HepG2 (cell line): ENCODE data around the gene DLST. TPM values are rescaled to one million over a fixed set of nuclear protein-coding genes. Genes with fewer than 3 reads are reported as not detected.

Experiments used
- BHLHE40 ChIP-seq: IDR thresholded peaks from 2 replicates; pipeline ENCODE4 v1.6.1; 2011; ENCODE audit warnings: low read length, improper control_type of control experiment
- KDM2A ChIP-seq: sonication (generic); formaldehyde crosslinking; IDR thresholded peaks from 2 replicates; pipeline ENCODE4 v1.4.0; 2020; ENCODE audit warnings: low read depth, missing genetic modification reagents, borderline replicate concordance
- MTF1 ChIP-seq: sonication (generic); formaldehyde crosslinking; IDR thresholded peaks from 2 replicates; pipeline ENCODE4 v1.5.0; 2020; ENCODE audit warnings: missing genetic modification reagents
- TFDP2 ChIP-seq: sonication (generic); formaldehyde crosslinking; IDR thresholded peaks from 2 replicates; pipeline ENCODE4 v1.4.0; 2020; ENCODE audit warnings: missing genetic modification reagents
- ZBTB40 ChIP-seq, 2 experiments: fragments of 450-650 bp in 1 of 2; sonication (generic) in 1 of 2; formaldehyde crosslinking in 1 of 2; IDR thresholded peaks; 2 replicates each; pipeline versions ENCODE4 v1.6.1 to v1.8.0; 2016 to 2022; ENCODE audit warnings: antibody characterized with exemption in 1 of 2, mild to moderate bottlenecking in 1 of 2, missing genetic modification reagents in 1 of 2
- ZNF564 ChIP-seq: sonication (generic); formaldehyde crosslinking; IDR thresholded peaks from 2 replicates; pipeline ENCODE4 v1.8.1; 2023; ENCODE audit warnings: mild to moderate bottlenecking, missing genetic modification reagents
- ZNF713 ChIP-seq: sonication (generic); formaldehyde crosslinking; IDR thresholded peaks from 2 replicates; pipeline ENCODE4 v1.4.0; 2020; ENCODE audit warnings: mild to moderate bottlenecking, missing genetic modification reagents
- ZNF761 ChIP-seq: sonication (generic); formaldehyde crosslinking; conservative IDR thresholded peaks from 2 replicates; pipeline ENCODE4 v1.4.0; 2020; ENCODE audit warnings: mild to moderate bottlenecking, missing genetic modification reagents
- ZNF780A ChIP-seq: sonication (generic); formaldehyde crosslinking; IDR thresholded peaks from 2 replicates; pipeline ENCODE4 v1.8.0; 2022; ENCODE audit warnings: mild to moderate bottlenecking, missing genetic modification reagents, moderate library complexity
- polyA plus RNA-seq, 8 experiments: library from polyadenylated mRNA; depleted of rRNA in 3 of 8; stranded (reverse) in 7 of 8; unstranded in 1 of 8; fragments of >200 nt; fragmentation: Illumina TruSeq in 4 of 8; extraction: Trizol in 4 of 8; gene quantifications; 2 replicates each; pipeline versions ENCODE4 v1.2.1 to v1.2.3, GENCODE V29; 2011 to 2016; ENCODE audit warnings: low read depth in 4 of 8, missing spikeins in 1 of 8, mixed read lengths in 1 of 8; ENCODE audit not compliant: insufficient read depth in 1 of 8
- total RNA-seq, 5 experiments: library from RNA; depleted of rRNA; stranded (reverse); fragments of >200 nt; fragmentation: Illumina TruSeq; extraction: Trizol; gene quantifications; 2 replicates each; pipeline ENCODE4 v1.2.3, GENCODE V29; 2016; ENCODE audit warnings: low read depth in 1 of 5
- TF ChIP-seq, protein P1 (sequence below): sonication (generic); formaldehyde crosslinking; IDR thresholded peaks from 2 replicates; pipeline ENCODE4 v1.5.1; 2020; ENCODE audit warnings: mild to moderate bottlenecking, missing genetic modification reagents, moderate library complexity

Gene DLST
- total and polyA plus RNA-seq, 2 of the 13 experiments (the other 11 are each of a cell fraction or from before 2014, with no cell fraction given) = 56.5 to 94.3 TPM

GRCh38 chr14:74881431-74882102 is at the start of gene DLST (continued):
- TF ChIP-seq KDM2A (CRISPR knock-in tag) (peak; percentile 93; the same call in 1 of the 2 replicates), ZNF761 (CRISPR knock-in tag) (0 out of 2 replicates have a peak, but pooled peaks have one; percentile 56), MTF1 (CRISPR knock-in tag) (no peak), ZNF564 (no peak), ZNF713 (no peak), ZBTB40 (IDR thresholded peaks at IDR 0.05) (peak; percentile 86), ZBTB40 (CRISPR knock-in tag; IDR thresholded peaks at IDR 0.05) (no peak; the same call in none of the 2 replicates), TFDP2 (CRISPR knock-in tag) (peak; percentile 76; the same call in 1 of the 2 replicates), ZNF780A (CRISPR knock-in tag) (no peak), BHLHE40 (peak; percentile 99)
- TF ChIP-seq, protein P1, sequence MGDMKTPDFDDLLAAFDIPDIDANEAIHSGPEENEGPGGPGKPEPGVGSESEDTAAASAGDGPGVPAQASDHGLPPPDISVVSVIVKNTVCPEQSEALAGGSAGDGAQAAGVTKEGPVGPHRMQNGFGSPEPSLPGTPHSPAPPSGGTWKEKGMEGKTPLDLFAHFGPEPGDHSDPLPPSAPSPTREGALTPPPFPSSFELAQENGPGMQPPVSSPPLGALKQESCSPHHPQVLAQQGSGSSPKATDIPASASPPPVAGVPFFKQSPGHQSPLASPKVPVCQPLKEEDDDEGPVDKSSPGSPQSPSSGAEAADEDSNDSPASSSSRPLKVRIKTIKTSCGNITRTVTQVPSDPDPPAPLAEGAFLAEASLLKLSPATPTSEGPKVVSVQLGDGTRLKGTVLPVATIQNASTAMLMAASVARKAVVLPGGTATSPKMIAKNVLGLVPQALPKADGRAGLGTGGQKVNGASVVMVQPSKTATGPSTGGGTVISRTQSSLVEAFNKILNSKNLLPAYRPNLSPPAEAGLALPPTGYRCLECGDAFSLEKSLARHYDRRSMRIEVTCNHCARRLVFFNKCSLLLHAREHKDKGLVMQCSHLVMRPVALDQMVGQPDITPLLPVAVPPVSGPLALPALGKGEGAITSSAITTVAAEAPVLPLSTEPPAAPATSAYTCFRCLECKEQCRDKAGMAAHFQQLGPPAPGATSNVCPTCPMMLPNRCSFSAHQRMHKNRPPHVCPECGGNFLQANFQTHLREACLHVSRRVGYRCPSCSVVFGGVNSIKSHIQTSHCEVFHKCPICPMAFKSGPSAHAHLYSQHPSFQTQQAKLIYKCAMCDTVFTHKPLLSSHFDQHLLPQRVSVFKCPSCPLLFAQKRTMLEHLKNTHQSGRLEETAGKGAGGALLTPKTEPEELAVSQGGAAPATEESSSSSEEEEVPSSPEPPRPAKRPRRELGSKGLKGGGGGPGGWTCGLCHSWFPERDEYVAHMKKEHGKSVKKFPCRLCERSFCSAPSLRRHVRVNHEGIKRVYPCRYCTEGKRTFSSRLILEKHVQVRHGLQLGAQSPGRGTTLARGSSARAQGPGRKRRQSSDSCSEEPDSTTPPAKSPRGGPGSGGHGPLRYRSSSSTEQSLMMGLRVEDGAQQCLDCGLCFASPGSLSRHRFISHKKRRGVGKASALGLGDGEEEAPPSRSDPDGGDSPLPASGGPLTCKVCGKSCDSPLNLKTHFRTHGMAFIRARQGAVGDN (CRISPR knock-in tag) = peak; percentile 91
